Activated CD8-positive, alpha-beta T cell treated with anti-CD3 and anti-CD28 coated beads for 36 hours (primary cell): ENCODE data around the gene CAV1. TPM values are rescaled to one million over a fixed set of nuclear protein-coding genes. Genes with fewer than 3 reads are reported as not detected.

ENCODE experiments used
- ATAC-seq: fragments of 200-7000 bp; cut with Tn5 transposase; one replicate; pipeline ENCODE4 v1.10.0; 2021; ENCODE audit warnings: mild to moderate bottlenecking, moderate library complexity
- CTCF ChIA-PET: fragments of 350-600 bp; sonication (Branson Sonifier 250); formaldehyde crosslinking; loops from one replicate; lab custom pipeline; 2021; ENCODE audit warnings: antibody characterized with exemption; lab: Charles Lee
- POLR2A ChIA-PET: fragments of 350-600 bp; sonication (Branson Sonifier 250); formaldehyde crosslinking; loops from one replicate; lab custom pipeline; 2021; ENCODE audit warnings: antibody characterized with exemption; lab: Charles Lee
- DNase-seq: peaks from one replicate; pipeline ENCODE4 v3.0.0-alpha.2; 2020
- H3K27ac Mint-ChIP-seq: one replicate; pipeline ENCODE4 v1.8.0; 2021; ENCODE audit warnings: mild to moderate bottlenecking, mixed read lengths
- H3K27me3 Mint-ChIP-seq: one replicate; pipeline ENCODE4 v1.8.0; 2021; ENCODE audit warnings: mixed read lengths
- H3K36me3 Mint-ChIP-seq: one replicate; pipeline ENCODE4 v1.8.0; 2021; ENCODE audit warnings: low read depth, mixed read lengths
- H3K4me1 Mint-ChIP-seq: one replicate; pipeline ENCODE4 v1.8.0; 2021; ENCODE audit warnings: low read depth, mixed read lengths
- H3K4me3 Mint-ChIP-seq: one replicate; pipeline ENCODE4 v1.8.0; 2021; ENCODE audit warnings: mild to moderate bottlenecking, moderate library complexity, mixed read lengths
- H3K9me3 Mint-ChIP-seq: one replicate; pipeline ENCODE4 v1.8.0; 2021; ENCODE audit warnings: mixed read lengths
- intact Hi-C: fragments of 100-400 bp; cut with micrococcal nuclease; formaldehyde crosslinking; loops from one replicate; pipeline ENCODE4 v1.10.0; 2022
- total RNA-seq, 2 experiments: library from RNA; stranded (reverse); gene quantifications; one replicate each; pipeline ENCODE4 v1.2.3, GENCODE V29; 2021
- TF ChIP-seq, protein P1 (sequence below): fragments of 200-600 bp; IDR thresholded peaks from one replicate; pipeline ENCODE4 v1.8.0; 2022; ENCODE audit warnings: antibody characterized with exemption, mild to moderate bottlenecking

Gene CAV1
- total RNA-seq, 2 experiments from 2014 or later, result 0.18 to 0.74 TPM

DNA sequence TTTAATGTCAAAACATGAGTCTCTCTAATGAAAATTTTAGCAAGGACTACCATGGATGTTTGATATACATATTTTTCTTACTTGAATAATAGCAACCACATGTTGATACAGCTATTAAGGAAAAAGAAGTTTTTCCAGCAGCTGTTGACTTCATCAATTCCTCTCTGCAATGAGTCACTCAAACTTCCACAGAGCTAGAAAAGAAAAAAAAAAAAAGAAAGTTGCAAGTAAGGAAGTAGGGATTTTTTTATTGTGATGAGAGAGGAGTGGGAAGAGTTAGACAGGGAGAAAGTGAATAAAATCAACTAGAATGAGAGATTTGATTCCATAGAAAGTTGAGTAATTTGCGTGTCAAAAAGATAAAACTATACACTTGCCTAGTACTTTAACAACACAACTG lies 46.2 kb downstream of the CAV1 start:
- TF ChIP-seq, protein P1, sequence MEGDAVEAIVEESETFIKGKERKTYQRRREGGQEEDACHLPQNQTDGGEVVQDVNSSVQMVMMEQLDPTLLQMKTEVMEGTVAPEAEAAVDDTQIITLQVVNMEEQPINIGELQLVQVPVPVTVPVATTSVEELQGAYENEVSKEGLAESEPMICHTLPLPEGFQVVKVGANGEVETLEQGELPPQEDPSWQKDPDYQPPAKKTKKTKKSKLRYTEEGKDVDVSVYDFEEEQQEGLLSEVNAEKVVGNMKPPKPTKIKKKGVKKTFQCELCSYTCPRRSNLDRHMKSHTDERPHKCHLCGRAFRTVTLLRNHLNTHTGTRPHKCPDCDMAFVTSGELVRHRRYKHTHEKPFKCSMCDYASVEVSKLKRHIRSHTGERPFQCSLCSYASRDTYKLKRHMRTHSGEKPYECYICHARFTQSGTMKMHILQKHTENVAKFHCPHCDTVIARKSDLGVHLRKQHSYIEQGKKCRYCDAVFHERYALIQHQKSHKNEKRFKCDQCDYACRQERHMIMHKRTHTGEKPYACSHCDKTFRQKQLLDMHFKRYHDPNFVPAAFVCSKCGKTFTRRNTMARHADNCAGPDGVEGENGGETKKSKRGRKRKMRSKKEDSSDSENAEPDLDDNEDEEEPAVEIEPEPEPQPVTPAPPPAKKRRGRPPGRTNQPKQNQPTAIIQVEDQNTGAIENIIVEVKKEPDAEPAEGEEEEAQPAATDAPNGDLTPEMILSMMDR, result no peak
- POLR2A ChIA-PET, result no interaction called here
- no peaks in the 10 kb centered on the region for H3K9me3 Mint-ChIP-seq
- no peaks in the 10 kb centered on the region for H3K36me3 Mint-ChIP-seq
- no peaks in the 10 kb centered on the region for H3K4me1 Mint-ChIP-seq
- intact Hi-C loops, result no loop called here
- DNase-seq (no peak), ATAC-seq (no peak)
- no peak overlapping the region for H3K4me3 Mint-ChIP-seq
- H3K27me3 Mint-ChIP-seq, result peaks cover 17% of the 10 kb centered on the region
- no peak overlapping the region for H3K27ac Mint-ChIP-seq
- CTCF ChIA-PET, result interaction anchor here (1.2 kb wide), 1 partner anchor 8 kb away, joined by 3 read pairs; no protein-coding TSS in a partner anchor

DNA sequence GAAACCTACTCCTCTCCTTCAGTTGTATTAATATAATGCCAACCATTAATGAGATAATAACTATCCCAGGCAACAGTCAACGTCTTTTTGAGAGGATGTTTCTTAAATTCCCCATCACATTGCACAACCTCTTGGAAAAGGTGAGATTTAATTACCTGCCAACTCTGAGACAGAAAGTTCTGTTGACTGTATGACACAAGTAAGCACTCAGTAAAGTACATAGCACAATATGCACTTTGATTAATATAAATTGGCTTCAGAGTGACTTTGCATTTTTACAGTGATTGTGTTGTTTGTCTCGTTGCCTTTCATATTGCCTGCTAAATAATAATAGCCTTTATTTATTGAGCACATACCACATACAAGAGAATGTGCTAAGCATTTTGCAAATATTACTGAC lies 46.7 kb downstream of the CAV1 start:
- Mint-ChIP-seq H3K27me3 (peaks cover 20% of the 10 kb centered on the region), H3K4me1 (peaks cover 4% of the 10 kb centered on the region), H3K9me3 (no peaks in the 10 kb centered on the region), H3K4me3 (no peak overlapping the region), H3K27ac (no peak overlapping the region), H3K36me3 (no peaks in the 10 kb centered on the region)
- POLR2A ChIA-PET, result no interaction called here
- ATAC-seq (no peak), DNase-seq (no peak)
- CTCF ChIA-PET, result no interaction called here
- intact Hi-C loops, result no loop called here
- TF ChIP-seq, protein P1, result no peak

DNA sequence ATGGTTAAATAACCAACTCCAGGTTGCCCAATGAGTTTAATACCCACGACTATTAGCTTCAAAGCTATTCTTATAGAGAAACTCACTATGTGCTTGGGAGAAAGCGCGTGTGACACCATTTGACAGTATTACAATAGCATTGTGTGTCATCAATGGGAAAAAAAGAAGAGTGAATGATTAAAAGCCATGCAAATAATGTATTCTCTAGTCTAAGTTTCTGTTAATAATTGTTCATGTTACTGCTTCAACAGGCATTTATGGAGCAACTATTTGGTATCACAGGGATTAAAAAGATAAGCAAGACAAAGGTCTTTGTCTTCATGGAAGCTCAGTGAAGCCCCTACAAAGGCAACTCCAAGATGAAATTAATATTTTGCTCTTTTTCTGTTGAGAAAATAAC lies 47.2 kb downstream of the CAV1 start:
- ChIA-PET POLR2A (no interaction called here), CTCF (no interaction called here)
- DNase-seq (no peak), ATAC-seq (no peak)
- TF ChIP-seq, protein P1, result no peak
- H3K36me3 Mint-ChIP-seq, result no peaks in the 10 kb centered on the region
- intact Hi-C loops, result no loop called here
- H3K4me1 Mint-ChIP-seq, result peaks cover 8% of the 10 kb centered on the region
- H3K27ac Mint-ChIP-seq, result no peak overlapping the region
- no peaks in the 10 kb centered on the region for H3K9me3 Mint-ChIP-seq
- peaks cover 18% of the 10 kb centered on the region for H3K27me3 Mint-ChIP-seq
- no peak overlapping the region for H3K4me3 Mint-ChIP-seq

DNA sequence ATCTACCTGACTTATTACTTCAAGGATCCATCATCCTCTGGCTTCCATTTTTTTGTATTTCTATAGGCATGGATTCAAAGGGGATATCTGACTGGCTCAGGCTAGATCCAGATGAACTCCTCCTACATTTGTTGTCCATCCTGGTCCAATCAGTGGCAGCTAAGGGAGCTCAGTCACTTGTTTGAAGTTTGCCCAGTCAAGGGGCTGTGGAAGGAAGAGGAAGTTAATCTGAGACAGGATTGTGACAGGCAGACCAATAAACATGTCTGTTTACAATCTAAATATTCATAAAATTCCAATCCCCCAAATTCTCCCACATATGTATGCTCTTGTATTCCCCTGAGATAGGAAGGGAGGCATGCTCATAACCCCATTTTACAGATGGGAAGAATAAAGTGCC lies 48.7 kb downstream of the CAV1 start:
- Mint-ChIP-seq H3K27ac (no peak overlapping the region), H3K9me3 (no peaks in the 10 kb centered on the region), H3K27me3 (peaks cover 16% of the 10 kb centered on the region), H3K36me3 (no peaks in the 10 kb centered on the region), H3K4me3 (no peak overlapping the region), H3K4me1 (peaks cover 16% of the 10 kb centered on the region)
- intact Hi-C loops, result no loop called here
- ATAC-seq, result no peak
- ChIA-PET POLR2A (interaction anchor here (1.2 kb wide), 1 partner anchor 11 kb away, joined by 4 read pairs; no protein-coding TSS in a partner anchor), CTCF (no interaction called here)
- no peak for DNase-seq
- TF ChIP-seq, protein P1, result no peak

DNA sequence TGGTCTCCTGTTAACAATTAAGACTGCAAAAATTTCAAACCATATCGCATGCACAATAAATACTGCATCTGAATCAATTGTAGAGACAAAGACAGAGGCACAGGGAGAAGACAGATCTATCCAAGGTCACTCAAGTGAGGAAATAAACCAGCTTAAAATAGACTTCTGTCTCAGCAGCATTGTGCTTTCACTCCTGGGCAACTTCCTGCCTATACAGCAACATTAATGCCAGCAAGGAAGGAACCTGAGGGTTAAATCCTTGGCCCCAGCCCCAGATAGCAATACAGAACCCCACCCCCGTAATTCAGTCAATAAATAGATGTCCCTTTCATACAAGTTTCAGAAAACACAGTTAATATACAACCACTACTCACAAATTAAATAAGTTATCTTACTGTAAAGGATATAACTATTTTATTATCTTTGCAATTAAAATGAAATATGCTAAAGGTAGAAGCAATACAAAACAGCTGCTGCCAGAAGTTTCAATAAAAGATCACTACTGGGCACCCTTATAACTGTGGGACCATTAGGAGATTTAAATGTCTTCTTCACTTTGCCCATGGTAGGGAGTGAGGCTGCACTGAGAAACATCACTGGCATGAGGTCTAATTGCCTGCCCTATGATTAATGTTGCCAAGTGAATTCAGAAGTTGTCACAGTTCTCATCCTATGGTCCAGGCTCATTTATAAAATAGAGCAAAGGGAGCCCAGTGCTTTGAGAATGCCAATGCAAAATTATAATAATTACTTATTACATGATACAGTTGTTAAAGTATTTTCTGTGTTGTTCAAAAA lies 49.4 kb downstream of the CAV1 start:
- no peaks in the 10 kb centered on the region for H3K36me3 Mint-ChIP-seq
- no peak for ATAC-seq
- CTCF ChIA-PET, result no interaction called here

More for the DNA sequence above, 49.4 kb downstream of the CAV1 start:
- Mint-ChIP-seq H3K4me3 (no peak overlapping the region), H3K9me3 (no peaks in the 10 kb centered on the region), H3K27me3 (peaks cover 16% of the 10 kb centered on the region), H3K4me1 (peaks cover 16% of the 10 kb centered on the region), H3K27ac (no peak overlapping the region)
- POLR2A ChIA-PET, result interaction anchor here (1.2 kb wide), 1 partner anchor 12 kb away, joined by 4 read pairs; no protein-coding TSS in a partner anchor
- intact Hi-C loops, result no loop called here
- DNase-seq, result no peak
- TF ChIP-seq, protein P1, result no peak
